ENCODE results near the gene HLA-DRA.
A peak's percentile ranks its signal among the peaks of the same experiment; 100 is the strongest.
"Not testable (repeated sequence)": the region's sequence is repeated elsewhere in the genome, so short reads cannot be mapped to it uniquely, and the experiment has no call there.

The HLA-DRA gene

DNA sequence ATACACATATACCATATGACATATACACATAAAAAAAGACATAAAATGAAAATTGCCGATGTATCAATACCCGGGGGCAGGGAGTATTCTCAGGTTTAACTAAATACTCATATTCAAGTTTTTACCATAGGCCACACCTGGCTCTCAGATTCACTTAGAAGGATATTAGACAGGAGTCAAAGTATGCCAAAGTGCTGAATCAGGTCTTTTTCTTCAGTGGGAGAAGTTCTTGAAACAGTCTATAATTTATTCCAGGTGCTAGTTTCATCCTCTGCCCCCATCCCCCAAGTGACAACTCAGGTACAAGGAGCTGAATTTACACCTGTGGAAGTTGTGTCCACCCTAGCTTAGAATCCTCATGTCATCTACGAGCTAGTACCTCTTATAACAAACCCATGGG is 8.5 kb upstream of the HLA-DRA start:
- H3K4me3 ChIP-seq (ENCODE audit: low read length) = no peak overlapping the region
- DNase-seq (ENCODE audit: low read depth) = no peak
- TF ChIP-seq, protein P1, sequence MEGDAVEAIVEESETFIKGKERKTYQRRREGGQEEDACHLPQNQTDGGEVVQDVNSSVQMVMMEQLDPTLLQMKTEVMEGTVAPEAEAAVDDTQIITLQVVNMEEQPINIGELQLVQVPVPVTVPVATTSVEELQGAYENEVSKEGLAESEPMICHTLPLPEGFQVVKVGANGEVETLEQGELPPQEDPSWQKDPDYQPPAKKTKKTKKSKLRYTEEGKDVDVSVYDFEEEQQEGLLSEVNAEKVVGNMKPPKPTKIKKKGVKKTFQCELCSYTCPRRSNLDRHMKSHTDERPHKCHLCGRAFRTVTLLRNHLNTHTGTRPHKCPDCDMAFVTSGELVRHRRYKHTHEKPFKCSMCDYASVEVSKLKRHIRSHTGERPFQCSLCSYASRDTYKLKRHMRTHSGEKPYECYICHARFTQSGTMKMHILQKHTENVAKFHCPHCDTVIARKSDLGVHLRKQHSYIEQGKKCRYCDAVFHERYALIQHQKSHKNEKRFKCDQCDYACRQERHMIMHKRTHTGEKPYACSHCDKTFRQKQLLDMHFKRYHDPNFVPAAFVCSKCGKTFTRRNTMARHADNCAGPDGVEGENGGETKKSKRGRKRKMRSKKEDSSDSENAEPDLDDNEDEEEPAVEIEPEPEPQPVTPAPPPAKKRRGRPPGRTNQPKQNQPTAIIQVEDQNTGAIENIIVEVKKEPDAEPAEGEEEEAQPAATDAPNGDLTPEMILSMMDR (conservative IDR thresholded peaks at IDR 0.05; ENCODE audit: low read depth, low read length) = no peak

DNA sequence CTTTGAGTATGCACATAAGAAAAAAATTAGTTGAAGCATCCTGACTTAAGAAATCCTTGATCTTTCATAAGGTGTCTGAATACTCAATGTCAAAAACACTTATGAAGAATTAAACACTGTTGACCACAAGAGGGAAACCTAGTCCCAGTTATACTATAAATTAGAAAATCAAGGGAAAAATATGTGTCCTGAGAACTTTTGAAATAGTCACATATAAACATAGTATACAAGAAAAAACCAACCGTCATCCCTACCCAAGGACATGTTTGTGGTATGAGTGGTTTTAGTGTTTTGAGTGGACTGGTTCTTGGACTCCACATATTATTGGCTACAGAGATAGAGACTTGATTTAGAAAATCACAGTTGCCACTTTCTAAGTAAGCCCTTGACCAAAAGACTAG is 7.6 kb upstream of the HLA-DRA start:
- no peak for DNase-seq (ENCODE audit: low read depth)
- H3K4me3 ChIP-seq (ENCODE audit: low read length) = no peak overlapping the region
- TF ChIP-seq, protein P1 (conservative IDR thresholded peaks at IDR 0.05; ENCODE audit: low read depth, low read length) = peak; percentile 40

DNA sequence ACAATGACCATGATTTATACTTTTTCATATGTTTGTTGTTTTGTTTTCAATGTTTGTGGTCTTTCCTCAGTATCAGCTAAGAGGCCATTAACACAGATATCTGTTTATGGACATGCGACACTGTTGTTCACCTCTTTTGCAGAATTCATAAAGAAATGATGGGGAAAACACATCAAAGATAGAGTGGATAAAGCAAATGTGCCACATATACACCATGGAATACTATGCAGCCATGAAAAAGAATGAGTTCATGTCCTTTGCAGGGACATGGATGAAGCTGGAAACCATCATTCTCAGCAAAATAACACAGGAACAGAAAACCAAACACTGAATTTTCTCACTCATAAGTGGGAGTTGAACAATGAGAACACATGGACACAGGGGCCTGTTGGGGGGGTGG is 5.7 kb upstream of the HLA-DRA start:
- H3K4me3 ChIP-seq (ENCODE audit: low read length); DNase-seq (ENCODE audit: low read depth): not testable (repeated sequence)

DNA sequence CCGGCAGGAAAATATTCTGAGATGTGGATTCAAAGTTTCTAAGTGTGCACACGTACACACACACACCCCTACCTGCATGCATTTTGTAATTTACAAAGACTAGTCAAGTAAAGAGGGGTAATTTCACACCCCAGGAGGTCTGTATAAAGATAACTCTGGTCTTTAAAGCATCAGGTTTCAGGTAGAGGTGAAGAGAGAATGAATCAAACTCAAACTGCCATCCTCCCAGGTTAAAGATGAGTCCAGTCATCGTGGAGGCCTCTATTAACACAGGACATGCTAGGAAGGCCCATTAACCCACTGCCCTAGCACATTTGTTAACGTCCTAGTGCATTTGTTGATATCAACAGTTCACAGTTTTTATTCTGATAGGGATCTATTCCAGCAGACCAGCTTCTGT is 3.5 kb upstream of the HLA-DRA start:
- H3K4me3 ChIP-seq (ENCODE audit: low read length) = no peak overlapping the region
- TF ChIP-seq, protein P1 (conservative IDR thresholded peaks at IDR 0.05; ENCODE audit: low read depth, low read length) = no peak
- DNase-seq (ENCODE audit: low read depth) = no peak

DNA sequence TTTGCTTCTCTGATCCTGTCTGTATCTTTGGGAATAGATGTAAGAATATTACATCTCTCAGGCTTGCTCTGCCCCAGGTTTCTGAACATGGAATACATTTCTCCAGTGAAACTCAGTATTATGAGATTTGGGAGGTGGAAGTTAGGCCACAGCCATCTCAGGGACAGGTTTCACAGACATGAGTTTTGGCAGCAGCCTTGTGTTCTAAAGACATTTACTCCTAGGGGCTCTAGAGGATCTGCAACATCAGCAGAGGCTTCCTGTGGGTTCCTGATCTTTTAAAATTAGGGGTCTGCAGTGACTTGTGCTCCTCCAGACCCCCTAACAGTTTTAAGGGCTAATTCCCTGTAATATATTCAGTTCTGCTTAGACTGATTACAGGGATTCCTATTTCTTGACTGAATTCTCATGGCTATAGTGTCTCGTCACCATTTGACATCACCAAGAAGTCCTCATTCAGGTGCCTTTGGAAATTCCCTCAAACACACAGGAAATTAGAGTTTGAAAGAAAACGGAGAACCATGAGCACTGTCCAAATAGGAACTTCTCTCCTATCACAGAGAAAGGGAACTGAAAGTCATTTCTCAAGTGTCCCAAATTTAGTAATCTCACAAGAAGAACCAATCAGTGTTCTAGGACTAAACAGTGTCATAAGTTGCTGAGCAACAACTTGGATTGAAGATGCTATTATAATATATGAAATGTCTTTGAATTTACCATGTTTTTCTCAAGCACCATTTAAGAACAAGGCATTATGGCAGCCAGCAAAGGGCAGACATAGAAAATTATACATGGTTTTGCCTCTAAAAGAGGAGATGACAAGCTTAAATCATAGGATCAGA is 2.5 kb upstream of the HLA-DRA start:
- DNase-seq (ENCODE audit: low read depth) = no peak
- H3K4me3 ChIP-seq (ENCODE audit: low read length) = no peak overlapping the region
- TF ChIP-seq, protein P1 (conservative IDR thresholded peaks at IDR 0.05; ENCODE audit: low read depth, low read length) = no peak

DNA sequence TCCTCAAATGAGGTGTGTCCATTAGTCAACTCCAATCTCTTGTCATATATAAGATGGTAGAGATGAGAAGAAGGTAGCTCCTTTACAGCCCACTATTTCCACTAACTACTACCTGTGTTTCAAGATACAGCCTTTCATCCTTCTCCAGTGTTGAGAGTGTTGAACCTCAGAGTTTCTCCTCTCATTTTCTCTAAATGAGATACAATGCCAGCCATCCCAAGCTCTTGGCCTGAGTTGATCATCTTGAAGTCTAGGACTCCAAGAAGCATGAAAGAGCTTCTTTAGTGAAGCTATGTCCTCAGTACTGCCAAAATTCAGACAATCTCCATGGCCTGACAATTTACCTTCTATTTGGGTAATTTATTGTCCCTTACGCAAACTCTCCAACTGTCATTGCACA is 548 bp upstream of the HLA-DRA start:
- no peak for DNase-seq (ENCODE audit: low read depth)
- TF ChIP-seq, protein P1 (conservative IDR thresholded peaks at IDR 0.05; ENCODE audit: low read depth, low read length) = no peak
- no peak overlapping the region for H3K4me3 ChIP-seq (ENCODE audit: low read length)

DNA sequence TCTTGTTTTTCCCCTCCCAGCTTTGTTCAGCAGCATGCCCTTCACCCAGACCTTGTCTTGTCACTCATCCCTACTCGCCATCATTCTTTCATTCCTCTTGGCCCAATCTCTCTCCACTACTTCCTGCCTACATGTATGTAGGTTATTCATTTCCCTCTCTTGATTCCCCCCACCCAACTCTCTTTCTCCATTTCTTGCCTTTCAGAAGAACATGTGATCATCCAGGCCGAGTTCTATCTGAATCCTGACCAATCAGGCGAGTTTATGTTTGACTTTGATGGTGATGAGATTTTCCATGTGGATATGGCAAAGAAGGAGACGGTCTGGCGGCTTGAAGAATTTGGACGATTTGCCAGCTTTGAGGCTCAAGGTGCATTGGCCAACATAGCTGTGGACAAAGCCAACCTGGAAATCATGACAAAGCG is 2.6 kb downstream of the HLA-DRA start:
- no peak for DNase-seq (ENCODE audit: low read depth)
- H3K4me3 ChIP-seq (ENCODE audit: low read length) = no peak overlapping the region
- TF ChIP-seq, protein P1 (conservative IDR thresholded peaks at IDR 0.05; ENCODE audit: low read depth, low read length) = no peak

Measured in retinal pigment epithelial cell (primary cell).